GM18508 (cell line): ENCODE data around the gene INPP5A.
"Not testable (repeated sequence)": the region's sequence is repeated elsewhere in the genome, so short reads cannot be mapped to it uniquely, and the experiment has no call there.

Experiments used
- ATAC-seq: cut with Tn5 transposase; IDR thresholded peaks from one replicate; pipeline ENCODE4 v1.9.1; 2021; ENCODE audit warnings: moderate number of reproducible peaks; ENCODE audit not compliant: insufficient read depth, unreplicated experiment

The INPP5A gene

DNA sequence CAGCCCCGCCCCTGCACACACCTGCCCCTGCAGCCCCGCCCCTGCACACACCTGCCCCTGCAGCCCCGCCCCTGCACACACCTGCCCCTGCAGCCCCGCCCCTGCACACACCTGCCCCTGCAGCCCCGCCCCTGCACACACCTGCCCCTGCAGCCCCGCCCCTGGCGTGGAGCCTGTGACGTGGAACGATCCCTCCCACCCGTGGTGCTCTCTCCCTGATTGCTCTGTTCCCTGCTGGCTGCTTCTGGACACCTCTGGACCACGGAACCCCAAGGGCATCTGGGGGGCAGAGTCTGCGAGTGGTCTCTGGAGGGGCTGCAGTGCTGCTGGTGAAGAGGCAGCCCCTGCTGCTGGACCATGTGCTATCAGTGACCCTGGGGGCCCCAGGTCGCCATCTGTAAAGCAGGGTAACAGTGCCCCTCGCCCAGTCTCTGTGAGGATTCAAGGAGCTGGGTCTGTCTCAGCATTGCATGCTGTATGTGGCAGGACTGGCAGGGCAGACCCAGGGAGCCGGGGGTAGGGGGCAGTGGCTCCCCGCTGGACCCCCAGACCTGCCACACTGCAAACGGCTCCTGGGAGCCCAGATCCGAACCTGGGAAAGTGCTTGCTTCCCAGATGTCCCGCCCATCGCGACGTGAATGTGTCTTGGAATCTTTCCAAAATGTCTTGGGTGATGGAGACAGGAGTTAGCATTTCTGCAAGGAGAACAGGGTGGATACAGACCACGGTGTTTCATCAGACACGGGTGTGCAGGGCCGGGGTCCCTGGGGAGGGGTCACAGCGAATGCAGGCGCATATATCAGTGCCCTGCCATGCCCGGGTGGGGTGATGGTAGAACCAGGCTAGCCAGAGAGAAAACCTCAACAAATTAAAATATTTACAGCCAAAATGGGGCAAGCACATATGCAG lies 276.2 kb downstream of the INPP5A start:
- no peak for ATAC-seq

GRCh38 chr10:132814469-132814856 lies 276.9 kb downstream of the INPP5A start:
- ATAC-seq: no peak

GRCh38 chr10:132815168-132815857 lies 277.7 kb downstream of the INPP5A start:
- no peak for ATAC-seq

- ATAC-seq: no peak
Observed at GRCh38 chr10:132816718-132817117, 279.1 kb downstream of the INPP5A start.

DNA sequence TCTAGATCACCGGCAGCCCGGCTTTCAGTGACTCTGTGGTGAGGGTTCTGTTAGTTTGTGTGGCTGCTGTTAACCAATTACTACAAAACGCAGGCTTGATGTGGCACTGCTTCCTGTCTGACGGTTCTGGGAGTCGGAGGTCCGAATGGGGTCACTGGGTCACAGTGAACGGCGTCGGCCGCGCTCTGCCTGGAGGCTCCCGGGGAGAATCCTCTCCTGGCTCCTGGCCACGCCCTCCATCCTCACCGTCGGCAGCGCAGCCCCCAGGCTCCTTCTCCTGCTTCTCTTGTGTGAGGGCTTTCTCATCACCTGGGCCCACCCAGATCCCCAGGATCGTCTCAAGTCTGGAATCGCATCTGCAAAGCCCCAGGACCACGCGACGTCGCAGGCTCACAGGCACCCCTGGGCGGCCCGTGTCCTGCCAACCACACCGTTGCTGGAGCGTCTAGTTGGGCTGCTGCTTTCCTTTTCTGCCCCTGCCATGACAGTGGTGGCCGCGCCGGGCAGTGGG lies 280.2 kb downstream of the INPP5A start:
- no peak for ATAC-seq

- no peak for ATAC-seq
Observed at GRCh38 chr10:132820056-132820455, 282.5 kb downstream of the INPP5A start.

DNA sequence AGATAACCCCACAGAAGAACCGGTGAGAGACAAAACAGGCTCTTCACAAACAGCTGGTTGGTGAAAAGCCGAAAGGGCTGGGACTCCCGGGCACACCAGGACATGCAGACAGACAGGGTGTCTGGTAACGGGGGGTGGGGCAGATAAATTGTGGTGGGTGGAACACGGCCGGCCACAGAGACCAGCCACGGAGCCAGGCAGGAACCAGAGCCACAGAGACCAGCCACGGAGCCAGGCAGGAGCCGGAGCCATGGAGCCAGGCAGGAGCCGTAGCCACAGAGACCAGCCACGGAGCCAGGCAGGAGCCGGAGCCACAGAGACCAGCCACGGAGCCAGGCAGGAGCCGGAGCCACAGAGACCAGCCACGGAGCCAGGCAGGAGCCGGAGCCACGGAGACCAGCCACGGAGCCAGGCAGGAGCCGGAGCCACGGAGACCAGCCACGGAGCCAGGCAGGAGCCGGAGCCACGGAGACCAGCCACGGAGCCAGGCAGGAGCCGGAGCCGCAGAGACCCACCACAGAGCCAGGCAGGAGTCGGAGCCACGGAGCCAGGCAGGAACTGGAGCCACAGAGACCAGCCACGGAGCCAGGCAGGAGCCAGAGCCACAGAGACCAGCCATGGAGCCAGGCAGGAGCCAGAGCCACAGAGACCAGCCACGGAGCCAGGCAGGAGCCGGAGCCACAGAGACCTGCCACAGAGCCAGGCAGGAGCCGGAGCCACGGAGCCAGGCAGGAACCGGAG lies 288.4 kb downstream of the INPP5A start:
- not testable (repeated sequence) for ATAC-seq

GRCh38 chr10:132826524-132827422 lies 289.2 kb downstream of the INPP5A start:
- no peak for ATAC-seq

DNA sequence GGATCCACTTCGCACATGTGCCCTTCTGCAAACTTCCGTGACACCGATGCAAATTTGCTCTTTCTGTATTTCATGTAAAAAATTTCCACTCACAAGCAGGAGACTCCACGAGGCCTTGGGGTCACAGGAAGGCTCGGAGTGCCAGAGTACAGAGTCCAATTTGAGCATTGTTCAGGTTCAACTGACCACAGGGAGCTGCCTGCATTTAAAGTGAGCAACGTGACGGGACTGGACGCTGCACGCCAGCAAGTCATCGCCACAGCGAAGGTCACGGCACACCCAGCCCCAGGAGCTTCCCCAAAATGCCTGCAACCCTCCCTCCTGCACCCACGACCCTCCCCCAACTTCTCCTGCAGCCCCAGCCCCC lies 289.8 kb downstream of the INPP5A start:
- no peak for ATAC-seq

GRCh38 chr10:132827861-132828539 lies 290.4 kb downstream of the INPP5A start:
- no peak for ATAC-seq

- no peak for ATAC-seq
Observed at GRCh38 chr10:132828681-132829080, 291.1 kb downstream of the INPP5A start.

GRCh38 chr10:132829403-132829802 lies 291.8 kb downstream of the INPP5A start:
- ATAC-seq: no peak

GRCh38 chr10:132832186-132832969 lies 294.8 kb downstream of the INPP5A start:
- ATAC-seq: no peak
